HUES64 (cell line): Measurements from ENCODE around the gene SHISA8.
"Not testable (repeated sequence)": the region's sequence is repeated elsewhere in the genome, so short reads cannot be mapped to it uniquely, and the experiment has no call there.

Experiments
- H3K27ac ChIP-seq: 2 replicates; pipeline ENCODE4 v1.7.0; 2013; ENCODE audit warnings: low read depth, low read length, inconsistent platforms
- H3K27me3 ChIP-seq: 2 replicates; pipeline ENCODE4 v1.6.1; 2013; ENCODE audit warnings: mild to moderate bottlenecking, low read length; ENCODE audit not compliant: insufficient read depth
- H3K36me3 ChIP-seq: 2 replicates; pipeline ENCODE4 v1.6.1; 2013; ENCODE audit warnings: mild to moderate bottlenecking, low read length; ENCODE audit not compliant: insufficient read depth
- H3K4me1 ChIP-seq: 2 replicates; pipeline ENCODE4 v1.6.1; 2013; ENCODE audit warnings: mild to moderate bottlenecking, low read length, moderate library complexity; ENCODE audit not compliant: insufficient read depth
- H3K4me3 ChIP-seq: 2 replicates; pipeline ENCODE4 v1.5.1; 2013; ENCODE audit warnings: mild to moderate bottlenecking, low read length, moderate library complexity
- H3K9ac ChIP-seq: 2 replicates; pipeline ENCODE4 v1.6.1; 2013; ENCODE audit warnings: mild to moderate bottlenecking, low read depth, low read length
- H3K9me3 ChIP-seq: 2 replicates; pipeline ENCODE4 v1.6.1; 2013; ENCODE audit warnings: low read depth, low read length; ENCODE audit not compliant: insufficient read depth
- WGBS: fragments of 150-250, 120-280 bp; methylation state at CpG from one replicate; pipeline ENCODE4 v1.1.7; 2013; ENCODE audit warnings: missing lambda C conversion rate; 5-methylcytosine and 5-hydroxymethylcytosine counted together

The SHISA8 gene

GRCh38 chr22:41885116-41885515 is 29.8 kb downstream of the SHISA8 start:
- H3K9me3 ChIP-seq, result no peaks in the 10 kb centered on the region
- WGBS, result 98% methylated on average over 2 of the region's 2 CpGs
- no peak overlapping the region for H3K27ac ChIP-seq
- no peaks in the 10 kb centered on the region for H3K4me1 ChIP-seq
- H3K36me3 ChIP-seq, result peaks cover 98% of the 10 kb centered on the region
- H3K9ac ChIP-seq, result no peak overlapping the region
- H3K27me3 ChIP-seq, result no peaks in the 10 kb centered on the region
- H3K4me3 ChIP-seq, result no peak overlapping the region

- WGBS, result 94% methylated on average over 2 of the region's 2 CpGs
- no peaks in the 10 kb centered on the region for H3K27me3 ChIP-seq
- no peaks in the 10 kb centered on the region for H3K4me1 ChIP-seq
- H3K4me3 ChIP-seq, result no peak overlapping the region
- H3K9me3 ChIP-seq, result no peaks in the 10 kb centered on the region
- no peak overlapping the region for H3K9ac ChIP-seq
- peaks cover 98% of the 10 kb centered on the region for H3K36me3 ChIP-seq
- H3K27ac ChIP-seq, result no peak overlapping the region
These were observed 31.5 kb downstream of the SHISA8 start for GRCh38 chr22:41883400-41883799.

GRCh38 chr22:41880653-41881052 is 34.2 kb downstream of the SHISA8 start:
- no peak overlapping the region for H3K4me3 ChIP-seq
- H3K4me1 ChIP-seq, result no peaks in the 10 kb centered on the region
- no peaks in the 10 kb centered on the region for H3K9me3 ChIP-seq
- peaks cover 98% of the 10 kb centered on the region for H3K36me3 ChIP-seq
- WGBS, result 95% methylated on average over 16 of the region's 16 CpGs
- H3K27ac ChIP-seq, result no peak overlapping the region
- no peaks in the 10 kb centered on the region for H3K27me3 ChIP-seq
- H3K9ac ChIP-seq, result no peak overlapping the region

- Histone ChIP-seq H3K9me3 (no peaks in the 10 kb centered on the region), H3K4me1 (no peaks in the 10 kb centered on the region), H3K9ac (no peak overlapping the region), H3K27me3 (no peaks in the 10 kb centered on the region), H3K27ac (no peak overlapping the region), H3K36me3 (peaks cover 97% of the 10 kb centered on the region), H3K4me3 (no peak overlapping the region)
These were observed 38.2 kb downstream of the SHISA8 start for GRCh38 chr22:41876675-41877074.

GRCh38 chr22:41876275-41876674 is 38.6 kb downstream of the SHISA8 start:
- Histone ChIP-seq H3K27ac (no peak overlapping the region), H3K9me3 (no peaks in the 10 kb centered on the region), H3K9ac (no peak overlapping the region), H3K4me1 (no peaks in the 10 kb centered on the region), H3K27me3 (no peaks in the 10 kb centered on the region), H3K36me3 (peaks cover 97% of the 10 kb centered on the region), H3K4me3 (no peak overlapping the region)
- WGBS, result 100% methylated on average over 2 of the region's 3 CpGs

- WGBS, result 95% methylated on average over 10 of the region's 10 CpGs
- no peaks in the 10 kb centered on the region for H3K9me3 ChIP-seq
- H3K27ac ChIP-seq, result no peak overlapping the region
- no peaks in the 10 kb centered on the region for H3K27me3 ChIP-seq
- H3K4me1 ChIP-seq, result no peaks in the 10 kb centered on the region
- H3K9ac ChIP-seq, result no peak overlapping the region
- no peak overlapping the region for H3K4me3 ChIP-seq
- peaks cover 97% of the 10 kb centered on the region for H3K36me3 ChIP-seq
These were observed 39.2 kb downstream of the SHISA8 start for GRCh38 chr22:41875531-41876270.

GRCh38 chr22:41874090-41874489 is 40.8 kb downstream of the SHISA8 start:
- Histone ChIP-seq H3K9ac (no peak overlapping the region), H3K27ac (no peak overlapping the region), H3K36me3 (peaks cover 97% of the 10 kb centered on the region), H3K9me3 (no peaks in the 10 kb centered on the region), H3K4me1 (no peaks in the 10 kb centered on the region), H3K27me3 (no peaks in the 10 kb centered on the region), H3K4me3 (no peak overlapping the region)
- 98% methylated on average over 2 of the region's 2 CpGs for WGBS

GRCh38 chr22:41873391-41873790 is 41.5 kb downstream of the SHISA8 start:
- Histone ChIP-seq H3K9me3 (no peaks in the 10 kb centered on the region), H3K27me3 (no peaks in the 10 kb centered on the region), H3K9ac (no peak overlapping the region), H3K36me3 (peaks cover 97% of the 10 kb centered on the region), H3K27ac (no peak overlapping the region), H3K4me3 (no peak overlapping the region), H3K4me1 (no peaks in the 10 kb centered on the region)
- WGBS, result 82% methylated on average over 5 of the region's 5 CpGs

- 89% methylated on average over 4 of the region's 4 CpGs for WGBS
- Histone ChIP-seq H3K9me3 (no peaks in the 10 kb centered on the region), H3K4me1 (no peaks in the 10 kb centered on the region), H3K27ac (no peak overlapping the region), H3K27me3 (no peaks in the 10 kb centered on the region), H3K36me3 (peaks cover 93% of the 10 kb centered on the region), H3K4me3 (no peak overlapping the region), H3K9ac (no peak overlapping the region)
These were observed 44.1 kb downstream of the SHISA8 start for GRCh38 chr22:41870786-41871185.

- 96% methylated on average over 1 of the region's 1 CpG for WGBS
- not testable (repeated sequence) for H3K27ac ChIP-seq, H3K4me1 ChIP-seq, H3K9me3 ChIP-seq, H3K9ac ChIP-seq, H3K4me3 ChIP-seq, H3K27me3 ChIP-seq
- H3K36me3 ChIP-seq, result peaks cover 93% of the 10 kb centered on the region
These were observed 44.8 kb downstream of the SHISA8 start for GRCh38 chr22:41870081-41870480.

GRCh38 chr22:41868556-41868955 is 46.3 kb downstream of the SHISA8 start:
- no peaks in the 10 kb centered on the region; the same call in 1 of the 2 replicates for H3K4me1 ChIP-seq
- no peak overlapping the region for H3K4me3 ChIP-seq
- no peaks in the 10 kb centered on the region for H3K27me3 ChIP-seq
- peaks cover 80% of the 10 kb centered on the region for H3K36me3 ChIP-seq
- H3K9ac ChIP-seq, result no peak overlapping the region
- no peak overlapping the region for H3K27ac ChIP-seq
- WGBS, result 97% methylated on average over 10 of the region's 10 CpGs
- no peaks in the 10 kb centered on the region for H3K9me3 ChIP-seq

- 97% methylated on average over 2 of the region's 2 CpGs for WGBS
- H3K9me3 ChIP-seq, result no peaks in the 10 kb centered on the region
- peaks cover 14% of the 10 kb centered on the region; the same call in 1 of the 2 replicates for H3K4me1 ChIP-seq
- no peaks in the 10 kb centered on the region for H3K27me3 ChIP-seq
- H3K27ac ChIP-seq, result no peak overlapping the region
- H3K36me3 ChIP-seq, result peaks cover 36% of the 10 kb centered on the region
- no peak overlapping the region for H3K4me3 ChIP-seq
- H3K9ac ChIP-seq, result no peak overlapping the region
These were observed 51.4 kb downstream of the SHISA8 start for GRCh38 chr22:41863472-41863871.
